HG03342 (cell line): Measurements from ENCODE around the gene ADRB1.

Source experiments
- ATAC-seq: cut with Tn5 transposase; IDR thresholded peaks from one replicate; pipeline ENCODE4 v1.9.1; 2021; ENCODE audit warnings: mild to moderate bottlenecking, moderate library complexity; ENCODE audit not compliant: unreplicated experiment

The ADRB1 gene

DNA sequence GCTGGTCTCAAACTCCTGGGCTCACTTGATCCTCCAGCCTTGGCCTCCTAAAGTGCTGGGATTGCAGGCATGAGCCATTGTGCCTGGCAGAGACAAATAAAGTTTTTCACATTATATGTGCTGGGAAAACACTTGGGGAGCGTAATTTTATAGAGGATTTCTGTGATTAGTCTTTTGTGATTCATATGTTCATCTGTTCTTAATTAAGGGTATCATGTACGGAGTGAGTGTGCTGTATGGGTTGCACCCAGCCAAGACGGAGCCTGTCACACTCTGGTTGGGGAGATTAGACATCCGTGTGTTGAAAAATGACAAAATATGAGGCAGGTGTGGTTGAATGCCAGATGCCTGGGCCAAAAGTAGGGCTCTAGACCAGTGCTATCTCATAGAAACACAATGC, 10.3 kb downstream of the ADRB1 start:
- ATAC-seq, result no peak

DNA sequence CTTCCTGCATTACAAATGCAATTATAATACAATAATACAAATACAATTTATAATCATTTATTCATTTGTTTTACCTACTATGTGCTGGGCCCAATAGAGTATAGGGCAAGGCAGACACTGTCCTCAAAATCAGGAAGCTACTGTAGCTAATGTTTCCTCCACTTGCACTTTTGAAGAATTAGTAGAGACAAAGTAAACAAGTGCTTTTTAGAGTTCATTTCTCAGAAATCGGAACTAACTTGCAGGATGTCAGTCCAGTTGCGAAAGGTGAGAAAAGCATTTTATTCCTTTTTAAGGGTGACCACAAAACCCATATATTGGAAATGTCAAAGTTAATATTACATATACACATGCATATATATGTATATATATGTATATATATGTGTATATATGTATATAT, 14.2 kb downstream of the ADRB1 start:
- no peak for ATAC-seq

DNA sequence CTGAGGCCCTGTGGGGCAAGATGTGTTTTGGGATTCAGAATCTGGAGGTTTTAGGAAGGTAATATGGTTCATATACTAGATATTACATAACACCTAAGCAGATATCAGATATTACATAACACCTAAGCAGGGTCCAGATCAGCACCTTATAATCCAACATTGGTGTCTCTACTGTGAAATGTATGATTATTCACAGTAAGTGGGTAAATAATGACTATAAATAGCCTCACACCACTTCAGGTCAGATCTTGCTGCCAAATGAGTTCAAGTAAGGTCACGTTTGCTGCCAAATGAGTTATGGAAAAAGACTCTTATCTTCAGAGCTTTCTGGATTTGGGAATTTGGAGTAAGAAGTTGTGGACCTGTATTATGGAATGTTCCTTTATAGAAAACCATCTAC, 14.6 kb downstream of the ADRB1 start:
- ATAC-seq, result no peak

DNA sequence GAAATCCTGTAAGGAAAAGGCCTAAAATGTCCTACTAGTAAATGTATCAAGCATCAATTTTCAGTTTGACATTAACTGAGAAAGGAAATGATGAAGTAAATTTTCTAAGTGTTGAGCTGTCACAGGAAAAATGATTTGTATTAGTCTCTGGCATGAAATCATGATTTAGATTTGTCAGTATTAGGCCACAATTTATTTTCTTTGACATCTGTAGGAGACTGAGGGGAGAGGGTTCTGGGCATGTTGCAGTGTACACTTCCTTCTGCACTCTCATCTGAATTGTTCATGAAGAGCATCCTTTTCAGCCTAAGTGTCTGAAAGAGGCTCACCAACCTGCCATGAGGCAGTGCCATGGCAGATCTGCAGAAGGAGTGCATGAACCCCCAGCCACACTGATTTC, 15.9 kb downstream of the ADRB1 start:
- no peak for ATAC-seq

DNA sequence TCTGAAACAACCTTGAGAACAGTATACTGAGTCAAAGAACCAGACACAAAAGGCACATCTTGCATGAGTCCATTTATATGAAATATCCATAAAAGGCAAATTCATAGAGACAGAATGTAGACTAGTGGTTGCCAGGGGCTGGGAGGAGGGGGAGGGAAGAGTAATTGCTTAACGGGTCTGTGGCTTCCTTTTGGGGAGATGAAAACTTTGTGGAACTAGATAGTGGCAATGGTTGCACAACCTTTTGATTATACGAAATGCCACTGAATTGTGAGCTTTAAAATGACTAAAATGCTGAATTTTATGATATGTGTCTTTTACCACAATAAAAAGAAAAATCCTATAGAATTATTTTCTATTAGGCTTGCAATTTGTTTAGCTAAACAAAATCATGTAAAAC, 16.8 kb downstream of the ADRB1 start:
- no peak for ATAC-seq

DNA sequence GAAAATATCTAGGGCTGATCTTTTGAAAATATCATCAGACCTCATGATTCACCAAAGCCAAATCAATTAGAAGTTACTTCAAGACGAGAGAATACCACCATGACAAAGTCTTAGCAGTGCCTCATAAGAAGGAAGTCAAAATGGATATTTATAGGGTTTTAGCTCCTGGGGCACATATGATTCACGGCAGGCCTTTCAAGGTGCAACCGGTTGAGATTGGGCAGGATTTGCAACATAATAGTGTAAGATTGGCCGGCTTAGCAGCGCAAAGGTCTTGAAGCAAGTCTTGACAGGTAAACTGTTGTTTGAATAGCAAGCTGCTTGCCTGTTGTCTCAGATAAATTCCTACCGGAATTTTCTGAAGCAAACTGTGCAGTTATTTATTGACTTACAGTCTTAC, 17.5 kb downstream of the ADRB1 start:
- ATAC-seq, result no peak

DNA sequence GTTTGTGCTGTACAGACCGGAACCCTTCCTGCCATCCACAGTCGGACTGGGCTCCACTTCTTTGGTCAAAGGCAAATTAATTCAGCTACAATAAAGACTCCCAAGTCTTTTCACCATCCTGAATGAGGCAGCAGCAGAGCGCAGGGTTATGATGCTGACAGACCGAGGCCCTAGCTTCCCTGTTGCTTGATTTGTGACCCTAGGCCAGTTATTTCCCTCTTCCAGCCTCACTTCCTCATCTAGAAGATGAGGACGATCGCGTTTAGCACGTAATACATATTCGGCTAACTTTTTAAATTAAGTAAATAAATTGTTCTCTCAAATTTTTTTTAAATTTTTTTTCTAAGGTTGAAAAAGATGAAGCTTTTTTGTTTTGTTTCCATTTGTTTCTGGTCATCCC, 18.1 kb downstream of the ADRB1 start:
- ATAC-seq, result no peak

DNA sequence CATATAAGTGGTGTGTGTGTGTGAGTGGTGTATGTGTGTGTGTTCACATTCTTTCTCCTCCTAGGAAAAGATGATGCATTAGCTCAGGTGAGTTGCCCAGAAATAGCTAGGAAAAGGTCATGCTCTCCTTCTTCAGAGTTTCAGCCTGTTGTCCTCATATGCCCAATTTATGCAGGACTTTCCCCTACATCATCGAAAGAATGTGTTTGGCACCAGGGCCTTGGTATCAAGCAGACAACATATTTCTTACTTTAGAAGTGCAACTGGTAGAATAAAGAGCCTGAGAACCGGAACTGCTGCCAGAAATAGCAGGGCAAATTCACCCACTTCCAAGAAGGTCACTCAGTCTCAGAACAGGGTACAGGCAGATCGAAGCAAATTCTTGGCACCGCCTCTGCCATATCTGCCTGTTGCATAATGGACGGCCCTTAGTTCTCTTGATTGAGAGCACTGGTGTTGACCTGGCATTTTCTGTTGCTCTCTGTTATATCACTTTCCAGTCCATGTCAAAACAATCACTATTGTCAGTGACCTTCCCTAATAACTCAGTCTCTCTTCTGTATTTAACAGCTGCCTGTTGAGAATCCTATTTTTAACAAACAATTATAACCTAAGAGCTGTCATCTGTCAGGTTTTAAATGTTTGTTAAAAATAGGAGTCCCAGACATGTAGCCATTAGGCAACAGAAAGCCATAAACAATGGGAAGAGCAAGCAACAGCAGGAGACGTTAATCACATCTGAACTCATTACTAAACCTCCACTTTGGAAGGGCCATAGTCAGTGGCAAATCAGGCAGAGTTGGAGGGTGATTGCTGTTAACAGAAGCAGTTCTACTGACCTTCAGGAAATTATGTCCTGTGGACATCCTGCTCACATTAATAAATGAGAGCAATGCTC, 20.7 kb downstream of the ADRB1 start:
- no peak for ATAC-seq

DNA sequence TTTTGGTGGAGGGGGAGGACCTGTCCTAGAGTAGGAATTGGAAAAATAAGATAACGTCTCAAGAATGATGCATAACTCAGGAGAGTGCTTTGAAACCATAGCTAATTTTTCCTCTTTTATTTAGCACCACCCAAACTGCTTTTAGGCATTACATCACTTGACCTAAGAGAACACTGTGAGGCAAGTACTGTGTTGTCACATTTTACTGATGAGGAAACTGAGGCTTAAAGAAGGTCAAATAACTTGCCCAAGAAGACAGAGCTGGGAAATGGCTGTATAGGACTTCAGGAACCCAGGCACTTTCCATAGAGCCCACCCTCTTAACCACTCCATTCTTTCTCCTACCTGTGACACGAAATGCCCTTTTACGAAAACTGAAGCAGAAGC, 21.4 kb downstream of the ADRB1 start:
- ATAC-seq, result no peak

DNA sequence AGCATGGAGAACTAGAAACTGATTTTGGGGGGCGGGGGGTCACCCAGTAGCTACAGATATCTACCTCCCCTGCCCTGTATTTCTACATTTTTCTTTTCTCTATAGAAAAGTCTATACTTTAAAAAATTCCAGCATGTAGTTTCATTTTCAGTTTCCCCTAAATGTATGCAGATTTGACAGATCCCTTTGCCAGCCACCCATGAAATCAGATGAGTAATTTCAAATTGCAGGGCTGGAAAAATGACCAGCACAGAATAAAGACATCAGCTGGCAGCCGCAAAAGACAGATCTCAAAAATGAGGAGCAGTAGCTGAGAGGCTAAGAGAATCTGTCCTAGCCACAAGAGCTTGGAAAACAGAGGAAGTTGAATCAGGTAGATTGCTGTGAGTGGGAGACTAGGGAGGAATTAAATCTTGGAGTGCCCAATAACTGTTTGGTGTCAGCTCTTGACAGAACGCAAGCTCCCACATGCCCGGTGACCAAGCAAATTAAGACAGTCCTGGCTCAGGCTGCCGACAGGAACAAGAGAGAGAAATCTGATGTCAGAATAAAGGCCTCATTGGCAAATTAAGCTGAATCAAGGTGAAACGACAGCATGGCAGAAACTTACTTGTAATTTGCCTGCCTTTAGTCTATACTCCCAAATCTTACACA, 24.5 kb downstream of the ADRB1 start:
- no peak for ATAC-seq

DNA sequence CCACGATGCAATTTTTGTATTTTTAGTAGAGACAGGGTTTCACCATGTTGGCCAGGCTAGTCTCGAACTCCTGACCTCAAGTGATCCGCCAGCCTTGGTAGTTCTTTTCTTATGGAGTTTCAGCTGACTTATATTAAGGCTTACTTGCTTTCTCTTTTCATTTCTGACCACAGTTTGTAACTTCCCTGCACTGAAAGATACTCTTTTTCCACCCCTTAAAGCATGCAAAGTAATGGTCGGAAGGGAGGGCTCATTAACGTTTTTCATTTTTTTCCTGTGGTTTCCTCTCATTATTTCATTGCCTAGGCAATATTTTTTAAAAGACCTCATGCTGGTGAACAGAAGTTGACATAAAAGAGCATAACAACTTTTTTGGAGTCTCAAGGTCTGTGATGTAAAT, 27.0 kb downstream of the ADRB1 start:
- no peak for ATAC-seq

DNA sequence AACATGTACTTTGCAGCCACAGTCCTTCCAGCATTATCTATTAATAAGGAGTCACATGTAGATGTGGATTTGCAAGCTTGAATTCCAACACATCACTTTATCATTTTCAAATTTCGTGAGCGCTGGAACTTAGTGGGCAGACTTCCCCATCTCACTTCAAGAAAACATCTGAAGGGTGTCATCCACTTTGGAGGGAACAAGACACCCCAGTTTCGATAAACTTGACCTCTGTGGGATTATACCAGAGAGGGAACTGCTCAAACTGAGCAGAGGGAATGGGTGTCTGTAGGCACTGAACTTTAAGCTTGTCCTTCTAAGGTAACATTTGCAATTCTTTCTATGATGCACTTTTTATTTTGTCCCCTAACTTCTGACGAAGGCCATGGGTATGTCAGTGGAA, 27.5 kb downstream of the ADRB1 start:
- no peak for ATAC-seq

DNA sequence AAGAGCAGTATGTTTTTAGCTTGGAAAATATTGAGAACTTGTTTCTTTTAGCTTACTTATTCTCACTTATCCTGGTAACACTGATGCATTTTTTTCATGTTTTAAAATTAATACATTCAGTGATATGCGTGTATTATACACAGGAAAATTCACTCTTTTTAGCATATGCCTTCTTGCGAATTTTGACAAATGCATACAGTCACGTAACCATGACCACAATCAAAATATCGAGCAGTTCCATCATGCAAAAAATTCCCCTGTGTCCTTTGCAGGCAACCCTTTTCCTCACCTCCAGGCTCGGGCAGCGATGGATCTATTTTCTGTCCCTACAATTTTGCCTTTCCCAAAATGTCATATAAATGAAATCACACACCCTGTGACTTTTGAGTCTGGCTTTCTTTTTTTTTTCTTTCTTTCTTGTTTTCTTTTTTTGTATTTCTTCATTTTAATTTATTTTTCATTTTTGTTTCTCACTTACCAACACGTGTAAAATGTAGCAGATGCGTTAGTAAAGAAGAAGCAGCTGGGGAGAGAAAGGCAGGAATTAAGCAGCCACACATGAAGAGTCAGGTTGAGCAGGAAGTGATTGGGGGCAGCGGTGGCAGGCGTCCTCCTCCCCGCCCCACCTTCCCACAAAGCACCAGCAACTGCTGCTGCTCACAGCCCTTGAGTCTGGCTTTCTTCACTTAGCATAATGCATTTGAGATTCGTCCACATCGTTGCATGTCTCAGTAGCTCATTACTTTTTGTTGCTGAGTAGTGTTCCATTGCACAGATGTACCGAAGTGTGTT, 29.9 kb downstream of the ADRB1 start:
- ATAC-seq, result no peak

DNA sequence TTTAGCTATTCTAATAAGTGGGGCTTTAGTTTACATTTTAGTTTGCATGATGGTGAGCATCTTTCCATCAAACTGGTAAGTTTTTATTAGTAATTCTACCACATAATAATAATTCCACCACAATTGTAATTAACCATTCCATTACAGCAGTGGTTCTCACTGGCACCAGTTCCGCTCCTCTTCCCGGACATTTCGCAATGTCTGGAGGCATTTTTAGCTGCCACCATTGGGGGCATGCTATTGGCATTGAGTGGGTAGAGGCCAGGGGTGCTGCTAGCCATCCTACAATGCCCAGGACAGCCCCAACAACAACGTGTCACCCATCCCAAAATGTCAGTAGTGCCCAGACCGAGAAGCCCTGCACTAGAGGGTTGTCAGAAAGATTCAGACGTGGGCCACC, 31.4 kb downstream of the ADRB1 start:
- ATAC-seq, result no peak

DNA sequence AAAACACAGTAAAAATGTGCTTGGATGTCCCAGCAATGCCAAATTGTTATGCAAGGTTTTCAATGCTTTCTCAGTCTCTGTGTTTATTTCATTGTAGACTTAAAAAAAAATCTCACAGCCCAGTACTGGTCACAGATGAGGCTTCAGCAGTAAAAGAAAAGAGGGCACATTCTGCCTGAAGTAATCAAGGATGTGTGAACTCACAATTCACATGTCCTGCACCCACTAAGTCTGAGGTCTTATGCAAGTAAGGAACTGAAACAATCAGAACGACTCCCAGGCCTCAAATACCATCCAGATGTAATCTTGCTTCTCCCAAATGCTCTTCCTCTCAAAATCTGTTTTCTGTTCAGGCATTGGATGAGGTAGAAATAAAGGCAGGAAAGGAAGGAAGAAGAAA, 33.7 kb downstream of the ADRB1 start:
- ATAC-seq, result no peak

DNA sequence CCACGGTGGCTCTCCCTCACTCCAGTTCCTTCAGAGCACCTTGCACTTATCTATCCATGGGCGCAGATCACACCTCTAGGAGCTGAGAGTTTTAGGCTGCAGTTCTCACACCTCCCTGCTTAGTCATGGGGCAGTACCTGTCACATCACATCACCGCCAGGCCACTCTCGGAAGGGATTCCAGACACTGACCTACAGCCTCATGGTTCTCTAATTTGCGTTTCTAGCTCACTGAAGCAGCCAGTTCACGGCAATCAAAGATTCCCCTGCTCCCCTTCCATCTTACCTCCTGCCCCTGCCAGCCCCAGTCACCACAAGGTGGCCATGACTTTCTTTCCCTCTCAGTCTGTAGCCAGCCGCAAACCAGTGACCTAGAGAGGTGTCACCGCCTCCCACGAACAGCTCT, 34.2 kb downstream of the ADRB1 start:
- no peak for ATAC-seq

DNA sequence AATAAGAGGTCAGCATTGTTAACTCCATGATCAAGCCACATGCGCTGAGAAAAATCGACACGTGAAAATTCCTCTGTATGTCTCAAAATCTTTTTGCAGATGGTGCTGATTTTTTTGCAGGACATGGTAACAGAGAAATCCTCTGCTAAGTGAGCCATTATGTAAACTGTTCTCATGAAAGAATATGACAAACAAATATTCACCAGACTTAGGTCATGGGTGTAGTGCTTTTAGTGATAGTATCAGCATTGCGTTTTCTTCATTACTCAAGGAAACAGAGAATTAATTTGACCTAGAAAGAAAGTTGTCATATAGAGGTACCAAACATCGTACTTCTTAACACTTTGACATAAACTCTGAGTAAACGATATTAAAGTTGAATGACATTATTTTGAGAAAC, 34.7 kb downstream of the ADRB1 start:
- no peak for ATAC-seq

DNA sequence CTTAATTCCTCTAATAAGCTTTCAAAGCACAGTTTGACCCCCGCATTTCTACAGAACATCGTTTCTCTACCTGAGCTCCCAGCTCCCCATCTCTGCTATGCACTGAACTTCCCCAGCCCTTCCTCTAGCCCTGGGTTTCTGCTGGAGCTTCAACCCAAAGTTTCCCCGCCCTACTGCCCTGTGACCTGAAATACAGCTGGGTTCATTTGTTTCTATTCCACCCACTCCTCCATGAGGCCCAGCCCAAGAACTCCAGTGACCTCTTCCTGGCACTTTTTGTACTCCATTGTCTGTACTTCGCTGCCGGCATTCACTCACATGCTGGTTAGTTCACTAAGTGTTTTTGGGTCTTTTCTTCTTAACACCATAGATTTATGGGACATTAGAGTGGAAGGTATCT, 35.8 kb downstream of the ADRB1 start:
- no peak for ATAC-seq

DNA sequence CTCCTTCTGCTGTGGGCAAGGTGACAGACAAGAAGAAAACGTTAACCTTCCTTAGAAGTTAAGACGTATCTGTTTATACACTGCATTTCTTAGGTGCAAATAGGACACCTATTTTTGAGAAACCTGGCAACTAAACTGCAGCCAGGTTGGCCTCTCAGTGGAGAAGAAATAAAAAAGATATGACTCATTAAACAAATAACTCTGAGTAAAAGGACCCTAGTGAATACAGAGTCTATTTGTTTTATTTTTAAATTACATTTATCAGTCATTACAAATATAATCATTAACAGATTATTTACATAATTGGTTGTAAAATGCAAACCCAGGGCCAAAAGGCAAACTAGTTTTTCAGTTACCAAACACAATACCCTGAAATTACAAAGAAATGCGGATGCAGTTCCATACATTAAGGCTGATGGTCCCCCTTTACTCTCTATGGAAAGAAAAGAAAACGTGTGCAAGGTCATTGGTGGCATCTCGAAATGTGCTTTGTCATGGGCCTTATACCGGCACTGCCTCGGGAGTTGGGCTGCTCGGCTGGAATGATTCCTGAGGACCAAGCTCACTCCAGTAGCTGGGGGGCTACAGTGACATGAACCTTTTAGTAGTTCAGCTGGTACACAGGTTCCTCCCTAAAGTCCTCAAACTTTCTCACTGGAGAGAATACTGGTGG, 38.4 kb downstream of the ADRB1 start:
- ATAC-seq, result no peak

DNA sequence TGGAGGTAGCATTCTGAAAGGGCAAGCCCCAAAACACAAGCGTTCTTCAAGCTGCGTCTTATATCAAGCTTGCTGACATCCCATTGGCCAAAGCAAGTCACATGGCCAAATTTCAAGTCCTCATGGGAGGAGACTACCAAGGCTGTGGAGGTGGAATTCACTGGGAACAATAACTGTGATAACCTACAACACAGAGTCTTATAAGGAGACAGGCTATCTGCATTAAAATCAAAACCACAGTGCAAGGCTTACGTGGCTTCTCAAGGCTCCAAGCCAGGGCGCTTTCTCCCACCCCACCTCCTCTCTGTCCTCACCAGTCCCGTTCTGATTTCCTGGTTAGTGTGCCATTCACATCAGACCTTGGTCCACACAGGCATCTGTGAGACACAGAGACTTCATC, 39.4 kb downstream of the ADRB1 start:
- ATAC-seq, result no peak

DNA sequence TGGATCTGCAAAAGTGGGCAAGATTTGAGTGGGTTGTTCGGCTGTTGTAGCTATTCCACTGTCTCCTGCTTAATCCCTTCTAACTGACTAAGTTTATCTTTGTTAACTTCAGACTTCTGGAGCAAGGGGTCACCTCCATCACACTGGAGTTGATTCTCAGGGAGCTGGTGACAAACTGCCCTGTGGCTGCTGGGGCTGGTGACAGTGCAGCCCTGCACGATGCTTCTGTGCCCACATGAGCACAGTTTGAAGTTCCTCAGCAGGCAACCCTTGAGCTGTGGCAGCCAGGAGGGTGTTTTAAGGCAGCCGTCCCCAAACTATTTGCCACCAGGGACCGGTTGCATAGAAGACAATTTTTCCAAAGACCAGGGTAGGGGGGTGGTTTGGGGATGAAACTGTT, 40.5 kb downstream of the ADRB1 start:
- ATAC-seq, result no peak
